HEK293T (cell line): ENCODE measurements around the gene RAB42.

Experiments used
- CTCF ChIA-PET: fragments of 350-600 bp; formaldehyde crosslinking; extraction: SDS; loops from one replicate; lab custom pipeline; 2021; ENCODE audit warnings: antibody characterized with exemption, inconsistent platforms; lab: Yijun Ruan, JAX
- POLR2A ChIA-PET: fragments of 350-600 bp; formaldehyde crosslinking; extraction: SDS; loops from one replicate; lab custom pipeline; 2020; ENCODE audit warnings: antibody characterized with exemption, inconsistent platforms; lab: Yijun Ruan, JAX
- DNase-seq: peaks from one replicate; pipeline ENCODE4 v3.0.0; 2012; ENCODE audit warnings: mixed read lengths; ENCODE audit errors: extremely low spot score
- ARNT ChIP-seq: fragments of 450-650 bp; IDR thresholded peaks from 2 replicates; pipeline ENCODE4 v1.6.1; 2017; ENCODE audit warnings: mild to moderate bottlenecking
- BHLHE40 ChIP-seq: fragments of 450-650 bp; IDR thresholded peaks from 2 replicates; pipeline ENCODE4 v1.6.1; 2016; ENCODE audit warnings: mild to moderate bottlenecking, moderate library complexity, borderline replicate concordance
- CTBP1 ChIP-seq: fragments of 450-650 bp; IDR thresholded peaks from 2 replicates; pipeline ENCODE4 v1.6.1; 2016; ENCODE audit warnings: borderline replicate concordance
- ELF4 ChIP-seq: fragments of 450-650 bp; IDR thresholded peaks from 2 replicates; pipeline ENCODE4 v1.6.1; 2017; ENCODE audit warnings: antibody characterized with exemption
- FOXA1 ChIP-seq: fragments of 450-650 bp; IDR thresholded peaks from 2 replicates; pipeline ENCODE4 v1.6.1; 2016; ENCODE audit warnings: mild to moderate bottlenecking
- FOXK2 ChIP-seq: fragments of 450-650 bp; IDR thresholded peaks from 2 replicates; pipeline ENCODE4 v1.6.1; 2016; ENCODE audit warnings: mild to moderate bottlenecking
- FOXM1 ChIP-seq: fragments of 450-650 bp; IDR thresholded peaks from 2 replicates; pipeline ENCODE4 v1.6.1; 2017; ENCODE audit warnings: mild to moderate bottlenecking, borderline replicate concordance
- HDGF ChIP-seq: fragments of 450-650 bp; IDR thresholded peaks from 2 replicates; pipeline ENCODE4 v1.6.1; 2017; ENCODE audit warnings: antibody characterized with exemption, borderline replicate concordance
- L3MBTL2 ChIP-seq: fragments of 450-650 bp; conservative IDR thresholded peaks from 2 replicates; pipeline ENCODE4 v1.6.1; 2016; ENCODE audit warnings: mild to moderate bottlenecking
- LEF1 ChIP-seq: fragments of 450-650 bp; IDR thresholded peaks from 2 replicates; pipeline ENCODE4 v1.6.1; 2017; ENCODE audit warnings: mild to moderate bottlenecking, borderline replicate concordance
- NFRKB ChIP-seq: fragments of 450-650 bp; IDR thresholded peaks from 2 replicates; pipeline ENCODE4 v1.6.1; 2016; ENCODE audit warnings: mild to moderate bottlenecking, moderate library complexity
- SP1 ChIP-seq: fragments of 450-650 bp; IDR thresholded peaks from 2 replicates; pipeline ENCODE4 v1.6.1; 2017
- SUZ12 ChIP-seq: fragments of 450-650 bp; IDR thresholded peaks from 2 replicates; pipeline ENCODE4 v1.6.1; 2016; ENCODE audit warnings: mild to moderate bottlenecking
- TARDBP ChIP-seq: fragments of 450-650 bp; IDR thresholded peaks from 2 replicates; pipeline ENCODE4 v1.6.1; 2016
- ZNF384 ChIP-seq: fragments of 450-650 bp; IDR thresholded peaks from 2 replicates; pipeline ENCODE4 v1.6.1; 2016
- TF ChIP-seq, protein P1 (sequence below): fragments of 450-650 bp; IDR thresholded peaks from 2 replicates; pipeline ENCODE4 v1.6.1; 2016

The RAB42 gene

GRCh38 chr1:28606771-28607170 is 14.7 kb downstream of the RAB42 start:
- POLR2A ChIA-PET = no interaction called here

DNA sequence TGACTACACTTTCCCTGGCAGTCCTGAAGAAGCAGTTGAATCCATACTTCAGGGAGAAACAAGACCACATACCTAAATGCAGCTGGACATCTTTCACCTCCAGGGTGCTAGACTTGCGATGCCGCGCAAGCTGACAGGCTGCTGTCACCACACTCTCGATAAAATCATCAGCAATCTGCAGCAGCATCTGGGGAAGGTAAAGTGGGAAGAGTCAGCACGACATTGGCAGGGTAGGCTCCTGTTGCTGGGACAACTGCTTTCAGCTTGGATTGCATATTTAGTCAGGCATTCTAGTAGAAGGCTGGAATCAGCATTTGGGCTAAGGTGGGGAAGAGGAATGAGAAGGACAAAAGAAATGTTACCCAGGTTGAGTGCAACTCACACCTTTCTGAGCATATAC is 21.1 kb downstream of the RAB42 start:
- TF ChIP-seq BHLHE40 = no peak
- no peak for TF ChIP-seq SP1
- TF ChIP-seq, protein P1, sequence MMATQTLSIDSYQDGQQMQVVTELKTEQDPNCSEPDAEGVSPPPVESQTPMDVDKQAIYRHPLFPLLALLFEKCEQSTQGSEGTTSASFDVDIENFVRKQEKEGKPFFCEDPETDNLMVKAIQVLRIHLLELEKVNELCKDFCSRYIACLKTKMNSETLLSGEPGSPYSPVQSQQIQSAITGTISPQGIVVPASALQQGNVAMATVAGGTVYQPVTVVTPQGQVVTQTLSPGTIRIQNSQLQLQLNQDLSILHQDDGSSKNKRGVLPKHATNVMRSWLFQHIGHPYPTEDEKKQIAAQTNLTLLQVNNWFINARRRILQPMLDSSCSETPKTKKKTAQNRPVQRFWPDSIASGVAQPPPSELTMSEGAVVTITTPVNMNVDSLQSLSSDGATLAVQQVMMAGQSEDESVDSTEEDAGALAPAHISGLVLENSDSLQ = no peak
- no peak for TF ChIP-seq FOXK2
- TF ChIP-seq CTBP1 = no peak
- TF ChIP-seq FOXA1 = no peak
- TF ChIP-seq ELF4 = no peak
- no peak for TF ChIP-seq ARNT
- CTCF ChIA-PET = no interaction called here
- no peak for DNase-seq
- POLR2A ChIA-PET = no interaction called here

More at GRCh38 chr1:28606771-28607170, 14.7 kb downstream of the RAB42 start:
- TF ChIP-seq ARNT (no peak), NFRKB (no peak), FOXM1 (no peak), LEF1 (no peak)
- no peak for DNase-seq
- CTCF ChIA-PET = no interaction called here

GRCh38 chr1:28631713-28632112 is 39.6 kb downstream of the RAB42 start:
- CTCF ChIA-PET = interaction anchor here (0.7 kb wide), 1 partner anchor 245 kb away, joined by 5 read pairs; no protein-coding TSS in a partner anchor
- TF ChIP-seq FOXK2 = no peak
- no peak for TF ChIP-seq LEF1
- no peak for TF ChIP-seq ARNT
- no peak for TF ChIP-seq SP1
- no peak for TF ChIP-seq HDGF
- TF ChIP-seq ELF4 = no peak
- TF ChIP-seq, protein P1 = no peak
- no peak for TF ChIP-seq SUZ12
- no peak for TF ChIP-seq TARDBP
- TF ChIP-seq L3MBTL2 = no peak
- TF ChIP-seq NFRKB = no peak
- no peak for TF ChIP-seq FOXM1
- TF ChIP-seq CTBP1 = no peak
- no peak for TF ChIP-seq FOXA1
- no peak for TF ChIP-seq BHLHE40
- TF ChIP-seq ZNF384 = no peak
- POLR2A ChIA-PET = interaction anchor here (0.9 kb wide), 1 partner anchor 11 kb away, joined by 3 read pairs; the partner anchor contains the start of gene TAF12
- DNase-seq = no peak

DNA sequence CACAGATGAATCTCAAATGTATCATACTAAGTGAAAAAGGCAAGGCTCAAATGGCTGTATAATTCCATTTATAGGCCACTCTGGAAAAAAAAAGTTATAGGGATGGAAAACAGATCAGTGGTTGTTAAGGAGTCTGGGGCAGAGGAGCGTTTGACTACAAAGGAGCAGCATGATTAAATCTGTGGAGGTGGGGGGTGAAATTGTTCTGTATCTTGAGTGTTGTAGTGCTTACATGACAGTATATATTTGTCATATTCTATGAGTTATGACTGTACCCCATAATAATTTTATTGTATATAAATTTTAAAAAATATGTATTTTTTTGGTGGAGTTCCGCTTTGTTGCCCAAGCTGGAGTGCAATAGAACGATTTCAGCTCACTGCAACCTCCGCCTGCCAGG is 40.5 kb downstream of the RAB42 start:
- POLR2A ChIA-PET = no interaction called here
- no peak for DNase-seq
- CTCF ChIA-PET = interaction anchor here (0.6 to 0.7 kb wide), 2 partner anchors 115 to 157 kb away, joined by 6 to 9 read pairs; no protein-coding TSS in a partner anchor
- no peak for TF ChIP-seq HDGF
- no peak for TF ChIP-seq ZNF384
- no peak for TF ChIP-seq FOXK2
- no peak for TF ChIP-seq CTBP1
- TF ChIP-seq ELF4 = no peak
- TF ChIP-seq SP1 = no peak
- TF ChIP-seq TARDBP = no peak
- no peak for TF ChIP-seq FOXA1
- no peak for TF ChIP-seq ARNT
- TF ChIP-seq BHLHE40 = no peak
- TF ChIP-seq L3MBTL2 = no peak
- no peak for TF ChIP-seq FOXM1
- TF ChIP-seq NFRKB = no peak
- no peak for TF ChIP-seq SUZ12

GRCh38 chr1:28640766-28641165 is 48.7 kb downstream of the RAB42 start:
- ChIA-PET POLR2A (interaction anchor here (1.1 to 1.2 kb wide), 2 partner anchors 8 to 60 kb away, joined by 4 read pairs; partner anchors contain the start of gene RNU11), CTCF (no interaction called here)
- DNase-seq = no peak
- TF ChIP-seq SUZ12 (no peak), BHLHE40 (no peak), FOXA1 (no peak), TARDBP (no peak), ZNF384 (no peak), L3MBTL2 (no peak), LEF1 (no peak), SP1 (no peak), ARNT (no peak), HDGF (no peak), NFRKB (no peak), FOXK2 (no peak), ELF4 (no peak), CTBP1 (no peak), FOXM1 (no peak)
- TF ChIP-seq, protein P1 = no peak

DNA sequence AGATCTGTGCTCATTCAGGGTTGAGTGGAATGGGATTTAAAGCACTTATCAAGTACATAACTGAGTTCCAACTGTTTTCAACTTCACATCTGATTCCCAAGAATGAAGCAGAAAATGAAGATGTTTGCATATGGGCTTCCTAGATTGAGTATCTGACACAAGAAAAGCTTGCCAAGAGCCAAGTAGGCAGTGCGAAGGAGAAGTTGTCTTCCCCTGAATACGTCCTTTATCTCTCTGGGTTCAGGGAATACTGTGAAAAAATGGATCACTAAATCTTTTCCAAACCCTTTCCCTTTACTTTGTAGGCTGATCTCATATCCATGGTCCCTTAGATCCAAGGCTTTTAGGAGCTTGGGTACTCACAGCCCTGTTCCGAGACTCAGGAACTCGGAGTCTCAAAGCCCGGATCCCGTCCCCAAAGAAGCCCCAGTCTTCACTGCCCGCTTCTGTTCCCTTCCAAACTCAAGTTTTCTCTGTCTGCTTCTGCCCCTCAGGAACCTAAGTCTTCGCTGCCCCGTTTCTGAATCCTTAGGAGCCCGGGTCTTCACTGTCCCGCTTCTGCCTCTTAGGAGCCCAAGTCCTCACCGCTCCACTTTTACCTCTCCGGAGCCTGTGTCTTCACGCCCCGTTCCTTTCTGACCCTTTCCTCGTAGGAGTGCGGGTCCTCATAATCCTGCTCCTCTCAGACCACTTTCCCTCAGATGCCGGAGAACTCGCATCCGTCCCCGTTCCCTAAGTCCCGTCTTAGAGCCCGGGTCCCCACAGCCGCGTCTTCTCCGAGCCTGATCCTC is 50.2 kb downstream of the RAB42 start:
- TF ChIP-seq FOXA1 (no peak), SP1 (no peak), FOXK2 (no peak), BHLHE40 (no peak), ZNF384 (no peak), CTBP1 (no peak), L3MBTL2 (no peak), FOXM1 (no peak), ELF4 (no peak), LEF1 (no peak), ARNT (no peak), SUZ12 (no peak), NFRKB (no peak)
- ChIA-PET POLR2A (interaction anchor here (0.7 to 3.5 kb wide), 15 partner anchors 11 to 539 kb away, joined by 3 to 45 read pairs (median 4); partner anchors contain the start of genes GMEB1, SRSF4 and YTHDF2), CTCF (interaction anchor here (0.6 to 1.0 kb wide), 4 partner anchors 83 to 1443 kb away, joined by 3 to 6 read pairs (median 4); no protein-coding TSS in a partner anchor)
- DNase-seq = no peak
